SIG-M5 treated with dmso at 0.1 percent for 504 hours (cell line): ENCODE measurements around the gene ASPDH.

Source experiments
- DNase-seq: peaks from one replicate; lab custom pipeline; 2025; ENCODE audit not compliant: unreplicated experiment; lab: John Stamatoyannopoulos, UW

Gene ASPDH

DNA sequence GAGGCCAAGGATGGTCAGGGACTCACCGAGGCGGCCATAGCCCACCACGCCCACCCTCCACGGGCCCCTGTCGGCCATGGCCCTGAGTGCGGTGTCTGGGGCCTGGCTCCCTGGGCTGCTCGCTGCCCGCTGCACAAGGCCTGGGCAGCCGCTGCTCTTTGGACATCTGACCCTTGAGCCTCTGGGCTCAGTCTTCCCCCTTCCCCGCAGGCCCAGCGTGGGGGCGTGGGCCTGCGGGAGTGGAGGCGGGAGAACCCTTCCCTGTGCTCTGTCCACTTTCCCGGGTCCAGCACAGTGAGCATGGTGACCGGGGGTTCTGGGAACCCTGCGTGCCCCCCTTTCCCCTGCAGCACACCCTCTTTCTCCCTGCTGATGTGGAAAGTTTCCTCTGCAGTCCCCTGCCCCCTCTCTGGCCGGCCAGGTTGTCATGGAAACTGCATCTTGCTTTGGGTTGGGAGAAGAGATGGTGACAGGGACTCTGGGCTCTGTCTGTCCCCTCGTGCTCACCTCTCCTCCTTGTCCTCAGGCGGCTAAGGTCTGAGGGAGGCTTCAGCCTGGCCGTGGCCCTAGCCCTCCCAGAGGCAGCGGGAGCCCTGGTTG is at the start of gene ASPDH:
Gene ASPDH (minus strand): TSS at position 168 of the 600 bp plus-strand sequence. CDS start 90 bp downstream, at position 78.
- no peak for DNase-seq

DNA sequence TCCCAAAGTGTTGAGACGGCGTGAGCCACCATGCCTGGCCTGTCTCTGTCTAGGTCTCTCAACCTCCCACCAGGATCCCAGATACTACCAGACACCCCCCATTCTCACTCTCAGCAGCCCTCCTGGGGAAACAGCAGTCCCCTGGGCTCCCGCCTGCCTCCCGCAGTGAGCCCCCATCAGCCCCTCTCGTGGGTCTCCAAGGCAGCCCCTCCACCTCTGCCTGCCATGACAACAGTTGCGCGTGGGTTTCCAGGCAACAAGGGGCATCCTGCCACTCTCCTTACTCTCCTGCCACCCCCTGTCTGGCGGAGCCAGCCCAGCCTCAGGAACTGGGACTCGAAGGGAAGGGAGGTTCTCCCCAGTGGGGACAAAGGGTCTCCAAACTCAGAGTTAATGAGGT is 49.3 kb upstream of the ASPDH start:
- no peak for DNase-seq

DNA sequence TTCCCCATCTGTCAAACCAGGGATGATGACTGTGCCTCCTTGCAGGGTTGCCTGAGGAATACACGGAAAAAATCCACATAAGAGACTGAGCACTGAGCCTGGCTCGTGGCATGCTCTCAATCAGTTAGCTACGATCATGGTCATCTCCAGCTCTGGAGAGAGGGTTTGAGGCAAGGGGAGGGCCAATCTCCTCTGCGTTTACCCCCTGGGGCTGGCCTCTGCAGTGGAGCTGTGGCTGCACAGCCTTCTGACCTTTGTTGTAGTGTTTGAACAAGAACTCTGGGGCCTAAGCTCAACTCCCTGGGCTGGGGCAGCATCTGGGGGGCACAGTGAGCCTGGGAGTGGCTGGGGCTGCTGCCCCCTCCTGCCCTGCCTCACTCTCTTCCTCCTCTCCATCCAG is 48.6 kb upstream of the ASPDH start:
- no peak for DNase-seq

DNA sequence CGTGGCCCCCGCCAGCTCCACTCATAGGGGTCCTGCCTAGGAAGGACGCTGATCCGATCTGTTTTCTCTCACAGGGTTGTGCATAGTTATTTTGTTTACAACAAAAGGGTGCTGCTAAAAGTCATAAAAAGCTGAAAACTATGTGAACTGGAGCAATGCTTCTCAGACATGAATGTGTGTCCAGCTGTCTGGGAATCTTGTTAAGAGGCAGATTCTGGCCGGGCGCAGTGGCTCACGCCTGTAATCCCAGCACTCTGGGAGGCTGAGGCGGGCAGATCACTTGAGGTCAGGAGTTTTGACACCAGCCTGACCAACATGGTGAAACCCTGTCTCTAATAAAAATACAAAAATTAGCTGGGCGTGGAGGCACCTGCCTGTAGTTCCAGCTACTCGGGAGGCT is 45.9 kb upstream of the ASPDH start:
- DNase-seq: no peak

DNA sequence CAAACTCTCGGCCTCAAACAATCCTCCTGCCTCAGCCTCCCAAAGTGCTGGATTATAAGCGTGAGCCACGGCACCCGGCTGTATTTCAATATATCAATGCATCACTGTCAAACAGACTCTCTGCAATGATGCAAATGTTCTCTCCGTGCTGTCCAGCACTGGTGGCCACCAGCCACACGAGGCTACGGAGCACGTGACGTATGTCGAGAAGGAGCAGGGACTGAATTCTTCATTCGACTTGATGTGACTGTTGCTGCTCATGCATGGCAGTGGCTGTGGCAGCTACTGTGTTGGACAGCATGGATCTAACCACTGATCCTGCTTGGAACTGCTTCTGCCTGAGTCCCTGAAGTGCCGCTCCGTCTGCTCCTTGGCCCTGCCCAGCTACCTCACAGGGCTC is 44.7 kb upstream of the ASPDH start:
- DNase-seq: no peak

DNA sequence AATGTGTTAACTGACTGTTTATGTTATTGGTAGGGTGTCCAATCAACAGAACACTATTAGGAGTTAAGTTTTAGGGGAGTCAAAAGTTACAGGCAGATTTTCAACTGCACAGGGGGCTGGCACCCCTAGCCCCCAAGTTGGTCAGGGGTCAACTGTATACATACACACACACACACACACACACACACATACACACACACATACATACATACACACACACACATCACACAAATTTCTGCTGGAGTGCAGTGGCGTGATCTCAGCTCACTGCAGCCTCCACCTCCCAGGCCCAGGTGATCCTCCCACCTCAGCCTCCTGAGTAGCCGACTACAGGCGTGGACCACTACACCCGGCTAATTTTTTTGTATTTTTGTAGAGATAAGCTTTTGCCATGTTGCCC is 44.3 kb upstream of the ASPDH start:
- DNase-seq: no peak

DNA sequence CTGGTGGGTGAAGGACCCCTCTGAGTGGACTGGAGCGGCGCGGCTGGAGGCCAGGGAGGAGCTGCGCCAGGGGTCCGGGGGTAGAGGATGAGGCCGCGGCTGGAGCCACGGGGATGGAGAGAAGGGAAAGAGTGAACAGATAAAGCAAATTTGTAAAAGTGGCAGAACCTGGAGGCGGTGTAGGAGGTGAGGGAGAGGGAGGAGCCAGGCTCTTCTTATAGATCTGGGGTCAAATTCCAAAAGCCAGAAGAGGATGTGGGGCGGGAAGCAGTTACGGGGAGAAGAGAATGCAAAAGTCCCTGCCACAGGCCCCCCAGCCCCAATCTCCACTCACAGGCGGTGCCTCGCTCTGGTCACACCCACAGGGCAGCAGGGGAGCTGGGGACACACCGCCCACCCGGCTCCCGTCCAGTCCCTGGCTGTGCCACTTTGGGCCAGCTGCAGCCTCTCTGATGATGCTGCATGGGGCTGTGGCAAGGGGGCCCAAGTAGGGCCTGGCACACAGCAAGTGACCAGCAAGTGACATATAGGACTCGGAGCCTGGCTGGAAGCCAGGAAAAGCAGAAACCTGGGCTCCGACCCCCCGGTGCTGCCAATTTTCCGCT is 43.4 kb upstream of the ASPDH start:
- DNase-seq: no peak

DNA sequence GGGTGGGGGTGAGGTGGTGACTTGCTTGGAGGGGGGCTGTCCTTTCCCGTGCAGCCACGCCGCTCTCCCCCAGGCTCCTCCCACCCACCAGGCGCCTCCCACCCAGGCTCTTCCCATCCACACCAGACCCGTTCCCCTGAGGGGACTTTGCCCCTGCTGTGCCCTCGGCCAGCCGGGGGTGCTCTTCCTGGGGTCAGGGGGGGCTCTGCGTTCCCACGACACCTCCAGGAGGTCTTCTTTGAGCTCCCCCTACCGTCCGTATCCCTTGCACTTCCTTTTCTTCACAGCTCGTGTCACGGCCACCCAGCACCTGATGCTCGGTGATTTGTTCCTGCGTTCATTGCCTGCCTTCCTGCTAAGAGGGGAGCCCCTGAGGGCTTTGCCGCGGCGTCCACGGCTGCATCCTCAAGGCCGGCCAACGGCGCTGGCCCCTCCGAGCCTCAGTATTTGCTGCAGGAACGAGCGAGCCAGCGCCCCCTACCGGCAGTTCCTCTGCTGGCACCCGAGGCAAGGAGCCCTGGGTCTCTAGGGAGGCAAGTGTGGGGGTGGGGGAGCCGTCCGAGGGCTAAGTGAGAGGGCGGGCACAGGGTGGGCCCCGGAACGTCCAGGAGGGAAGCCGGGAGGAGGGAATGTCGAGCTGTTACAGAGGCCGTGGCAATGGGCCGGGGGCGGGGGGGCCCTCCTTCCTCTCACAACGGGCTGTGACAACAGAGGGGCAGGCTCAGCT is 42.7 kb upstream of the ASPDH start:
- DNase-seq: peak; percentile 59

DNA sequence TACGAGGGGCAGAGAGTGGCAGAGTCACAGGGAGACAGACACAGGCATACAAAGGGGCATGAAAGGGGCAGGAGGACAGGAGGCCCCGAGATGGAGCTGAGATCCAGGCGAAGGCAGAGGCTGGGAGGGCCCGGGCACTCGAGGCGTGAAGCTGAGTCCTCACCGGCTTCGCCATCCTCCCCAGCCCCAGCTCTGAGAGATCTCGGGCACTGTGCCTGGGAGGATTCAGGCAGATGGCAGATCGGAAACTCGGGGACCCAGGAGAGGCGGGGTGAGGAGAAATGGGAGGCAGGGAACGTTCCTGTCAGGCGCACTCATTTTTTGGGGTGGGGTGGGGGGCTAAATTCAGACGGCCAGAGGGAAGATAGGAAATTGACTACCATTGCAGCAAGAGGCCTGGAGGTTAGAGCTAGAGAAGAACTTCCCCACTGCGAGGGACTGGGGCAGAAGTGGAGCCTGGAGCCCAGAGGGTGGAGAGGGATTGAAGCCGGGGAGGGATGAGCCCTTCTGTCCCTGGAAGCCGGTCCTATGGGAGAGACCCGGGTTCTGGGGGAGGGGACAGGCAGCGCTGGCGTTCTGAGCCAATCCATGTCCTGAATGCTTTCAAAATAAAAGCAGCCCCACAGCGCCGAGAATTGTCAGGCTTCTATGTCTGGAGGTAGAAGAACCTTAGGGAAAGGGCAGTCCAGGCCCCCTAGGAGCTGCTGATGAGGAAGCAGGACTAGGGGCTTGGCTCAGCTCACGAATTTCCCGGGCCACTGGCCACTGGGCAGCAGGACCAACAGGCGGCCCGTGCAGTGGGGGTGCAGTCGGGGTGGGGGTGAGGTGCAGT is 42.0 kb upstream of the ASPDH start:
- no peak for DNase-seq

DNA sequence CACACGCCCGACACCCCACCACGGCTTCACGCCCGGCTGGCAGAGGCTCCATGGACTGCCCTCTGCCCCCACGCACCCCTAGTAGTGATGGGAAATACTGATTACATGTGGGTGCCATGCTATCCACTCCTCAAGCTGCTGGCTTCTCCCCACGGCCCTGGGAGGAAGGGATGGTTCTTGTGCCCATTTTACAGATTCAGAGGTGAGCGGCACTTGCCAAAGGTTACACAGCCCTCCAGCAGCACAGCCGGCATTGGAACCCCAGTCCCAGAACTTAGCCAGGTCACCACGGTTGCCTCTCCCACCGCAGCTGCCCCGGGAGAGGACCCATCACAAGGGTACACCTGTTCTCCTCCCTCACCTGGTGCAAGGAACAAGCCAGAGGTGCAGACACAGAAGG is 41.3 kb upstream of the ASPDH start:
- no peak for DNase-seq

DNA sequence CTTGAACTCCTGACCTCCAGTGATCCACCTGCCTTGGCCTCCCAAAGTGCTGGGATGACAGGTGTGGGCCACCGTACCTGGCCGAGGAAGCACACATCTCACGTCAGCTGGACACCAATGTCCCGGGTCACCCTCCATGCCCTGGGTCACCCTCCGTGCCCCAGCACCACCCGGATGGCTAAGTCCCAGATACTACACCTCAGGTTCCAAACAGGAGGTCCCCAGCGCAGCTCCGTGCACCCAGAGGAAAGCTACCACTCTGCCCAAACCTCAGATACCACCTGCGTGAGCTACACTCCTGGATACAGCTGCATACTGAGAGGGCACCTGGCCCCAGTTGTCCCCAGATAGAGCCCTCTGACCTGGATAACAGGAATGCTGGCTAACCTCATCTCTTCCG is 40.5 kb upstream of the ASPDH start:
- DNase-seq: no peak

DNA sequence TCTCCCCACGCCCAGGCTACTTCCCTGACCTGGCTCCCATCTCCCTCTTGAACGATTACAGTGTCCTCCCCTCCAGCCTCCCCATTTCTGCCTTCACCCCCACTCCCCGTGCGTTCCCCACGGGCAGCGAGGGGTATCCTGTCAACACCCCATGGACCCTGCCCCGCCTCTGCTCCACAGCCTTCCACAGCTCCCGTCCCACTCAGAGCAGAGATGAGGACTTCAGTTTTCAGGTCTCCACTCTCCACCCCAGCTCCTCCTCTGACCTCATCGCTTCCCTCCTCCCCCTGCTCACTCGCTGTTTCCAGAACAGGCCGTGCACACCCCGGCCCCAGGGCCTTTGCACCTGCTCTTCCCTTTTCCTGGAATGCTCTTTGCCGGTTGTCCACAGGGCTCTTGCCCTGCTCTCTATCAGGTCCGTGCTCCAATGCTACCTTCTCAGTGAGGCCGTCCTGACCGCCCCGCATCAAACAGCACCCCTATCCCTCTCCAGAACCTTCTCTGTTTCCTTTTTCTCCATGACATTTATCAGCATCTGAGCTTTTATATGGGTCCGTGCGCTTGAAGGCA is 39.5 kb upstream of the ASPDH start:
- DNase-seq: no peak

DNA sequence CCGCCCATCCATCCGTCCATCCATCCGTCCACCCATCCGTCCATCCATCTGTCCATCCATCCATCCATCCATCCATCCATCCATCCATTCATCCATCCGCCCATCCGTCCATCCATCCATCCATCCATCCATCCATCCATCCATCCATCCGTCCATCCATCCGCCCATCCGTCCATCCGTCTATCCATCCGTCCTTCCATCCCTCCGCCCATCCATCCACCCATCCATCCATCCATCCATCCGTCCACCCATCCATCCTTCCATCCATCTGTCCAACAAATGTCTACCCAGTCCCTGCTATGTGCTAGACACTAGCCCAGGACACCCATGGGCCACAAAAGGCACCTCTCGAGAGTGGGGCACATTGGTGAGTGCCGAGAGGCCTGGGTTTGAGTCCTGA is 38.8 kb upstream of the ASPDH start:
- no peak for DNase-seq

DNA sequence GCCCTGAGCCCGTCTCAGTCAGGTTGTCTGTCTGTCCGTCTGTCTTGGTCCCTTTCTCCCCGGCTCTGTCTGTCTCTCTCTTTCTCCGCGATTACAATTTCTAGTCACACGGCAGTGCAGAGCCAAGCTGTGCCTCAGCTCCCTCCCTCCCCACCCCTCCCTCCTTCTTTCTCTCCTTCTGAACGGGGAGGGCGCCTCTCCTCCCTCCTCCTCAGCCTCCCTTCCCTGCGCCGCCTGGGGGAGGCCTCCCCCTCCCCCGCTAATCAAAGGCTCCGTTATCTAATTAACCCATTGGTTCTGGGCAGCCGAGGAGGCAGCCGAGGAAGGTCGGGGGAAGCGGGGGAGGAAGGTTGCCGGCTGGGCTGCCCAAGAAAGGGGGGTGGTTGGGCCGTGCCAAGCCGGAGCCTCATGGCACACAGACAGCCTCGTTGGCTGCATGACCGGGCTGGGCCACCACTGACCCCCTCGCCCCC is 38.0 kb upstream of the ASPDH start:
- no peak for DNase-seq

DNA sequence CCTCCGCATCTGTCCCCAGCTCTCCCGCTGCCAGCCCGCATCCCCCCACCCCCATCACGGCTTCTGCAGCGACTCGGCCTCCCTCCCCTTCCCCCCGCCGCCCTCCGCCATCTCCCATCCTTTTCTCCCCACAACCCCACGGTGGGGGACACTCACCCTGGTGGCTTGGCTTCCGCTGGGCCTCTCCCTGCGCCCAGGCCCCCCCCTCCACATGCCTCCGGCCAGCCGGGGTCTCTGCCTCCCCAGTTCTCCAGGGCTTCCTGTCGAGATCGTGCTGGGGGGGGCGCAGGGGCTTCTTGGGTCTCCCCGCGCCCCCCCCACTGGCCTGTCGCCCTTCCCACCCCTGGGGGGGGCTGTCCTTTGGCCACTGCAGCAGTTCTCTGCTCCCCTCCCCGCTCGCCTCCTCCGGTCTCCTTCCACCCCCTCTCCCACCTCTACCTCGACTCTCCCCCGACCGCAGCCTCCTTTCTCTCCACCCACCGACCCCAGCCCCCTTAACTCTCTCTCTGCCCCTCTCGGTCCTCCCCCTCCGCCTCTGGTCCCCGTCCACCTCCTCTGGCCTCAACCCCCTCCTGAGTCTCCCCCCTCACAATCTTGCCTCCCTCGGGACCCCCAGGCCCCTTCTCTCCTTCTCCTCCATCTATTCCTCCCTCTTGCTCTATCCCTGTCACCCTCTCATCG is 37.5 kb upstream of the ASPDH start:
- no peak for DNase-seq

DNA sequence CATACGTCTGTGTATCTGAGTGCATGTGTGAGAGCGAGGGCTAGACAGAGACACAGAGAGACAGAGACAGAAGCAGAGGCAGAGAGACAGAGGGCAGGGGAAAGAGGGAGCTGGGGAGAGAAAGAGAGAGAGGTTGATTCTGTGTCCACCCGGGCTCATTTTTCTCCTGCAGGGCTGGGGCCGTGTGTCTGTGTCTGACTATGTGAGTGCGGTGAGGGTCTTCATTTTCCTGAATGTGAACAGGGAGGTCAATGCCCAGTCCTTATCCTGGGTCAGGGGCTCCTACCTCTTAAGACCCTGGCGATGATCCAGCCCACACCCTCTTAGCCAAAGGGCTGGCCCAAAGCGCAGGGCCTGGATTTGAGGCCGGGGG is 36.9 kb upstream of the ASPDH start:
- DNase-seq: no peak

DNA sequence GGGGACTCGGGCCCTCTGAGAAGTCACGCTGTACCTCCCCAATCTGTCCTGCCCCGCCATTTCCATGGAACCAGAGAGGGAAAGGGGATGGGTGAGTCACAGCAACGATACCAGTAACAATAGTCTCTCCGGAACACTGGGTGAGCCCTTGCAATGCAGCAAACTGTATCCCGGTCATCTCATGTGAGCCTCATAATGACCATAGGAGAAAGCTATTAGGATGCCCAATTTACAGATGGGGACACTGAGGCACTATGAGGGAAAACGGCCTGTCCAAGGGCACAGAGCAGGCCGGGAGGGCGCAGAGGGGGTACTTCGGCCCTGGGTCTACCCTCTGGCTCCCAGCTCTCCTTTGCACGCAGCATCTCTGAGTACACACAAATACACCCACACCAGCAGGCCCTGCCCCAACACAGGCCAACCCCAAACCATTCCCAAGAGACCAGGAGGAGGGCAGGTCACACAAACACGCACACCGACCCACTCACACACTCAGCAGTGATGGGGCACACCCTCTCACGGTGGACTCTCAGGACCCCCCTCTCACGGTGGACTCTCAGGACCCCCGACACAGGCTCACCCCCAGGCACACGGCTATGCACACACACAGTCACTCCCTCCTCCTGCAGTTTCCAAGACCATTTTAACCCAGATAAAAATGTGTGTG is 36.3 kb upstream of the ASPDH start:
- DNase-seq: no peak

DNA sequence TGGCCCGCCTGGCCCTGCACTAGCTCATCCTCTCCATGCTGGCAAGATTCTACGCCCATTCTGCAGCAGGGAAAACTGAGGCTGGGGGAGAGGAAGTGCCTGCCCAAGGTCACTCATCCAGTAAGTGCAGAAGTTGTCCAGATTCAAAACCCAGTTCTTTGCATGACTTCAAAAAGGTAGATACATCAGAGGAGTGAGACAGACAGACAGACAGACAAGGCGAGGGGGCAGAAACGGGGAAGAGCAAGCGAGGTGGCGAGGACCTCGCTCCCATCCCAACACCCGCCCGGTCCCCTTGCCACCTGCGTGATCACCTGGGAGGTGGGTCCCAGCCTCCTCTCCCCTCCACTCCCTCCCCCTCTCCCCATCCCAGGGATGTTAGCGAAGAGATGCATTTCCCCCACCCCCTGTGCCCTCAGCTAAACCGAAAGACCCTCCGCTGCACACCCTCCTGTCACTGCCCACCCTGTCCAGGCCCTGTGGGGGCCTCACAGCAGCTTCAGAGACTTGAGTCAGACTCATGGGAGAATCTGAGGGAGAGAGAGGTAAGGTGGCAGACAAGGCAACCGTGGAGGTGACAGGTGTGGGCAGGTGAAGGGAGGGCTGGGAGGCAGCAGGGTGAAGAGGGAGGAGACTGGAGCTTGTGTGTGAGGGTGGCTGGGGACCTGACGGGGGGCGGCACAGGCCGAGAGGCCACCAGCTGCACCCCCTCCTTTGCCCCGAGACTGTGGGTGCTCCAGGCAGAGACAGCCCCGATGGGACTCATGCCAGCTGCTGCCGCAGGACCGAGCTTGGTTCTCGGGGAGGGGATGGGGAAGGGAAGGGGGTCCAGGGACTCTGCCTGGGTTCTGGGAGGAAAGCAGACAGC is 35.6 kb upstream of the ASPDH start:
- no peak for DNase-seq
